Activated CD4-positive, CD25-positive, alpha-beta regulatory T cell treated with anti-CD3 and anti-CD28 coated beads, Interleukin-2, amount 50 U/mL, for 16 hours (primary cell): ENCODE results near the gene FCRLB.
"Not testable (repeated sequence)": the region's sequence is repeated elsewhere in the genome, so short reads cannot be mapped to it uniquely, and the experiment has no call there.

Experiments used
- DNase-seq: peaks from one replicate; pipeline ENCODE4 v3.0.0-alpha.2; 2020; ENCODE audit warnings: low read depth, low spot score

FCRLB gene

DNA sequence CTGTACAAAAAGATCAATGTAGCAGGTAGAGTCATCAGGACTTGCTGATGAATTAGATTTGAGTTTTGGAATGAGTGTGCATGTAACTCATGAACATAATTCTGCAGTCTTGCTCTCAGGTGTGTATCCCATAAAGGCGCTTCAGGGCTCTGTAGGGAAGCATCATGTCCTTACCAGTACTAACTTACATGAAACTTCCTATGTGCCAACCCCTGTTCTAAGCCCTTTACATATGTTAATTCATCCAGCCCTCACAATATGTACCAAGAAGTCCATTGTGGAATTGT lies 2.1 kb upstream of the FCRLB start:
- no peak for DNase-seq

DNA sequence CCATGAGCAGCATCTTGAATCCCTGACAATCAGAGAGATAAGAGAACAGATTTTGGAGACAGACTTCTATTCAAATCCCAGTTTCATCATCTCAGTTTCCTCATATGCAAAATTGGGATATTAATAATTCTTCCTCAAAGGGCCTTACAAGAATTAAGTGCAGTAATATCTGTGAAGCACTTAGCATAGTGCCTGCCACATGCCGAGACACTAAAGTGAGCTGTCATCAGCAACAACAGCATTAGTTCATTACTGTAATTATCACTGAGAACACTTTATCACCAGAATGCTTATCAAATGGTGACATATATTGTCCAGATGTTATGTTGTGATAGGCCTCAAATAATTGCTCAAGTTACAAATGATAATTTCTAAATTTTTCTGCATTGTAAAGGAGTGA lies 922 bp upstream of the FCRLB start:
- DNase-seq = no peak

DNA sequence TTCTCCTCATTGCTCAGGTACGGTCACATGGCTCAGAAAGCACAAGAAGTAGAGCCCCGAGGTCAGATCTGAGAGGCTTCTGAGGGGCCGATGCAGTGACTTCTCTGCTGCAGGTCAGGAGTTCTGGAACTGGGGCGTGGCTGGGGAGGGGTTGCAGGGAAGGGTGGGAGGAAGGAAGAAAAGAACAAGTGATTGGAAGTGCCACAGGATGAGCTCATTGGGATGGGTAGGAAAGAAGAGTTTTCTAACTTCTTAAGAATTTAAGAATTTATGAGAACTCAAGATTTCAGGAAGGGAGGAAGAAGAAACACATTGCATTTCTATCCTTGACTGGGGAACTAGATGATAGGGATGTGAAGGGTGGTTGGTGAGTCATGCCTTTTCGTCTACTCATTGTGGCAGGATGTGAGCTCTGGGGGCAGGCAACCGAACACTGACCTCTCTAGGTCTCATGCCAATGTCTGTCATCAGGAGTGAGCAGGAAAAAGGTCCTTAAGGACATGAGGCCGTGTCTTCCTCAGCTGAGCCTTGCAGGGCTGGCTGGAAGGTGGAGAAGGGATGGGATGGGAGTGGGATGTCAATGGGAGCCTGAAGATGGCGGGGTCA lies 497 bp downstream of the FCRLB start:
- DNase-seq = no peak

DNA sequence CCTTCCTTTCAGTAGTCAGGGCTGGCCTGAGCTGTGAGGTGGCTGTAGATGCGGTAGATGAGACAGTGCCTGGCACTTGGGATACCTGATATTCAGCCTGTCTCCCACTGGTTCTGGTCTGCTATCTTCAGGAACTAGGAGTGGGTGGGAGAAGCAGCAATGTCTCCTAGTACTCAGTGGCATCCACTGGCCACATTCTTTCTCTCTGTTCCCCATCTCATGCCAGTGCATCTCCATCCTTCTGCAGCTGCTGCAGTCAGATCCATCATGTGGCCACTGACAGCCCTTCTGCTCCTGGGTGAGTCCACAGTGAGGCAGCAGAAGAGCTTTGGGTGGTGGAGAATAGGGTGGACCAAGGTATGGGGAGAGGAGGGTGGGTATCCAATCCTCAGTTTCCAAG lies 1.1 kb downstream of the FCRLB start:
- no peak for DNase-seq

DNA sequence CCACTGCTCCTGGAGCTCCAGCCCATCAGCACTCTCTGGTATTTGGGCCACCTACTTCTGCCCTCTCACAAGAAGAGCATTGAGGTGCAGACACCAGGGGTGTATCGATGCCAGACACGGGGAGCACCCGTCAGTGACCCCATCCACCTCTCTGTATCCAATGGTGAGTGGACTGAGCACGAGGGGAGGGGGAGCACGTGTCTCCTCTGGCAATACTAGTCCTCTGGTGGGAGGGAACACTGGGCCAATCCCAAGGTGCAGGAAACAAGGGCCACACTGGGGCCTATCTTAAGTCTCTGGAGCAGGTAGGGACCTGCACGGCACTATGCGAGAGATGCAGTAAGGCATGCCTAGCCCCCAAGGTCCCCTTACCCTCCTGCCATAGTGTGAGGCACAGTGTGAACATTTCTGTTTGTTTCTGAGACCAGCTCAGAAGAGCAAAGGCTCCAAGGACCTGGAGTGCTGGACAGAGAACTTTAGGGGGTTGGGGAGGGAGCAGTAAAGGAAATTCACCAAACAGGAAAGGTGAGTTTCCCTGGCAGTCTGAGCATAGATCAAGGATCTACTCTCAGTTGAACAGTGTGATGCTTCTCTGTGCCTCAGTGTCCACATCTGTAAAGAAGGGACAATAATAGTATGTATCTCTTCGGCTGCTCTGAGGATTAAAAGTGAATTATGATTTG lies 2.3 kb downstream of the FCRLB start:
- no peak for DNase-seq

DNA sequence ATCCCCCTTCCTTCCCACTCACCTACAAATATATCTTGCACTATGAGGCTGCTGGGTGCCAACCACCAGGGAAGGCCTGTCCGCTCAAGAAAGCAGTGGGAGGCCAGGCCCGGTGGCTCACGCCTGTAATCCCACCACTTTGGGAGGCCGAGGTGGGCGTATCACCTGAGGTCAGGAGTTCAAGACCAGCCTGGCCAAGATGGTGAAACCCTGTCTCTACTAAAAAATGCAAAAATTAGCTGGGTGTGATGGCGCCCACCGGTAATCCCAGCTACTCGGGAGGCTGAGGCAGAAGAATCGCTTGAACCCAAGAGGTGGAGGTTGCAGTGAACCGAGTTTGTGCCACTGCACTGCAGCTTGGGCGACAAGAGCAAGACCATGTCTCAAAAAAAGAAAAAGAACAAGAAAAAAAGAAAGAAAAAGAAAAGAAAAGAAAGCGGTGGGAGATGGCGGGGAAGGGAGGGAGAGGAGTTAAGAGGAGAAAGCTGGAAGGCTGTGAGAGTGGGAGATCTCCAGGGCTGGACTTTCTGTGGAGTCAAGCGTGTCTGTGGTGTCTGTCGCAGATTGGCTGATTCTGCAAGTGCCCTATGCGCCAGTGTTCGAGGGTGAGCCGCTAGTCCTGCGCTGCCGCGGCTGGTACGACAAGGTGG lies 4.0 kb downstream of the FCRLB start:
- DNase-seq = not testable (repeated sequence)

- no peak for DNase-seq
These were observed 4.6 kb downstream of the FCRLB start for GRCh38 chr1:161725908-161726472.

- DNase-seq = no peak
These were observed 5.3 kb downstream of the FCRLB start for GRCh38 chr1:161726473-161727255.

DNA sequence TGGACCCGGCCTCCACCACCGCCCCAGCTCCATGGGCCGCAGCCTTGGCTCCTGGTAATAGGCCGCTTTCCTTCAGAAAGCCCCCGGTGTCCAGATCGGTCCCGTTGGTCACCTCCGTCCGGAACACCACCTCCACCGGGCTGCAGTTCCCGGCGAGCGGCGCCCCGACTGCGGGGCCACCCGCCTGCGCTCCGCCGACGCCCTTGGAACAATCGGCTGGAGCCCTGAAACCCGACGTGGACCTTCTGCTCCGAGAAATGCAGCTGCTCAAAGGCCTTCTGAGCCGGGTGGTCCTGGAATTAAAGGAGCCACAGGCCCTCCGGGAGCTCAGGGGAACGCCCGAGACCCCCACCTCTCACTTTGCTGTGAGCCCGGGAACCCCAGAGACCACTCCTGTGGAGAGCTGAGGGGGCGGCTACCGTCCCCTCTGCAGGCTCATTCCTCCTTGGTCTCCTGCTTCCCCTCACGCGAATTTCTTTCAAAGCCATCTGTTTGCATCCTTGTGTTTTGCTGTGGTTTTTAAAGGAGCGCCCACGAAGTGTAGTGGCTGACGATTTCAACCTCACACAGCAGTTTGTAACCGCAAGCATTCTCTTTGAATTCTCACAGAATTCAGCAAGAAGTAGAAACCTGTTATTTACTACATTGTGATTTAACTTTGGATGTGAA lies 6.0 kb downstream of the FCRLB start:
- no peak for DNase-seq

- DNase-seq = no peak
These were observed 7.3 kb downstream of the FCRLB start for GRCh38 chr1:161728376-161729226.

DNA sequence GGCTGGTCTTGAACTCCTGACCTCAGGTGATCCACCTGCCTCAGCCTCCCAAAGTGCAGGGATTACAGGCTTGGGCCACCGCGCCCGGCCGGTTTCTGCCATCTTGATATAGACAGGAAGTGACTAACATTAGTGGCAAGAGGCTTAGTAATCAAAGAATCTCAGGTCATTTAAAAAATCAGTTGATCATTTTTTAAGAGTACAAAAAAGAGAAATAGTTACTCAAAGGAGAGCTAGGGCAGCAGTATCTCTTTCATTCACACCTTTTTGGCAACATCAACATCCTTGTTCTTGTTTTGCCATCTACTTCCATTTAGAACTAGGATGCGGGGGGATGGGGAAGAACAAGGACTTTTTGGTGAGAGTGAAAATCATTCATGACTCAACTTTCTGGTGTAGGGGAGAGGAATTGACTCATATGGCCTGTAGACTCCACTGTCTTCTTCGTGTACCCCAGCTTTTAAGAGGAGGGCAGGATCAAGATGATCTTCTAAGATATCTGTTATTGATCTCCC lies 8.8 kb downstream of the FCRLB start:
- no peak for DNase-seq

DNA sequence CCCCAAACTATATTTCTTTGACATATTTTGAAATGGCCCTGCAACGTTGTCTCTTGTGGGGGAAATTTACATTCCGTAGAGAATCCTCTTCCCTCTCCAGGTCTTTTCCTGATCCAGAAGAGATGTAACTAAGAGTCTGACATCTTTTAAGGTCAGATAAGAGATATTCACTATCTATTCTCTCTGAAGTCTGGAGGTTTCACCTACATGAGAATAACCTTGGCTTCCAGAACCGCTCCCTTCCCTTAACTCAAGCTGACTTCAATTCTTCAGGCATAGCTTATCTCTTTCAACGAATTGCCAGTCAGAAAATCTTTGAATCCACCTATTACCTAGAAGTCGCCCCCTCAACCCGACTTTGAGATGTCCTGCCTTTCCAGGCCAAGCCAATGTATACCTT lies 9.9 kb downstream of the FCRLB start:
- DNase-seq = no peak

DNA sequence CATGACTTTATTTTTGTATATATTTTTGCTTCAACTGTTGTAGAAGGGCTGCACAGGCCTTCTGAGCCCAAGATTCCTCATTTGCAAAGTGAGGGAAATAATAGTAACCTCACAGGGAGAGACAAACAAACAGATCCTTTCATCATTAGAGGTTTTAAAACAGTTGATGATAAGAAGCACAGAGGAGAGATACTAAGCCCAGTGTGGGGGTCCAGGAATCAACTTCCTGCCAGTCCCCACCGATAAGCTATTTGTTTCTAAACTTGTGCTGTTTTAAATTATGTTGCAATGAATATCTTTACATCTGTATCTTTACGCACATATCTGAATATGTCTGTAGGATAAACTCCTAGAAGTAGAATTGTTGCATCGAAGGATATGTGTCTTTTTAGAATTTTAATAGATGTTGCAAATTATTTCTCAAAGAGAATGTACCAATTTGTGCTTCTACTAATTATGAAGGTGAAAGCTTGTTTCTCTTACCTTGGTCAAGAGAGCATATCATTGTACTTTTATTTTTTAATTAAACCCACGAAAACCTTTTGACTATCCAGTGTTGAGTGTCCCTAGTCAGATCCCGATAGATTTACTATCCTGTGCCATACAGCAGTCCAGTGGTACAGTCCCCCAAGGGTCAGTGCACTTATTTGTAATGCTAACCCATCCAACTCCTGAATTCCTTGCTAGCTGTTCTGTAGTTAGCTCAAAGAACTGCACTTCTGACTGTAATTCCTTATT lies 10.8 kb downstream of the FCRLB start:
- DNase-seq = no peak

DNA sequence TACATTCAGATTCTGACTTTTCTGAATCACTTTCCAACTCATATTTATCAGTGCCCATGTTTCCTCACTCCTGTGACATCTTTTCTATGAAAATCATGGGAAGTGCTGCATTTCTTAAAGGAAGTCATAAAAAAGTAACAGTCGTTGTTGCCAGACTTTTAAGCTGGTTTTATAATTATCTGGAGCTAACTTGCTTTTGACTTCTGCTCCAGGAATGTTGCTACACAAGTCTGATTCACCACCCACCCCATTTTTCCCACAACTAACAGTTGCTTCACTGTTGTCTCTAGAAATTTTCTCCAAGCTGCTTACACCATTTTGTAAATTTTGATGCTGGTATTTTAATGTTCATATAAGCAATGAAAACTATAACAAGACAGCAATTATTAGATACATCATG lies 12.2 kb downstream of the FCRLB start:
- DNase-seq = no peak

DNA sequence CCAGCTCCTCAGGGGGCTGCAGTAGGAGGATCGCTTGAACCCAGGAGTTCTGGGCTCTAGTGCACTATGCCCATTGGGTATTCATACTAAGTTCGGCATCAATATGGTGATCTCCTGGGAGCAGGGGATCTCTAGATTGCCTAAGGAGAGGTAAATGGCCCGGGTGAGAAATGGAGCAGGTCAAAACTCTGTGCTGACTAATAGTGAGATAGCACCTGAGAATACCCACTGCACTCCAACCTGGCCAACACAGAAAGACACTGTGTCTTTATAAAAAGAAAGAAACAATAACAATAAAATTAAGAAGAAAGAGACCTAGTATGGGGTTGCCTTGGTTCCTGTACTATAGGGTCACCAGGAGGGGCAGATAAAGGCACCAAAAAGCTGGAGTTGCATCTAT lies 14.5 kb downstream of the FCRLB start:
- no peak for DNase-seq

DNA sequence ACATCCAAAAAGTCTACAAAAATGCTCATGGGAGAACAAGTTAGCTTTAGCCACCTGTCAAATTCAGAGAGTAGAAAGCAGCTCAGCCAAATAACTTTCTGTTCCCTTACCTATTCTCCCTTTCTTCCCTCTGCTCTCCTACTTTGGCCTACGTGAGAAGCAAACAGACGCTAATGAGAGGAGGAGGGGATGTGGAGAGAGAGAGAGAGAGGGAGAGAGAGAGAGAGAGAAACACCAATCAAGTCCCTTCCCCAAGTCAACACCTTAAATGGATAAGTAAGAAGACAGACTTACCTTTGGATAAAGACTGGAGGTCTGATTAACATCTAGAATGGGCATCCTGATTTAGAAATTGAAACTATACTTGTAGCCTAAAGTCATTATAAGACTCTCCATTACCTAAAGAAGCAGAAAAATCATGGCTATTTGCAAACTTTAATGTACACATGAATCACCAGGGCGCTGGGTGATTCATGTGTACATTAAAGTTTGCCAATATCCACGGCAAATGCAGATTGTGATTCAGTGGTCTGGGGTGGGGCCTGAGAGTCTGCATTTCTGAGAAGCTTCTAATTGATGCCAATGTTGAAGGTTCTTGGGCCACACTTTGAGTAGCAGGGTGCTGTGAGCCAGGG lies 15.1 kb downstream of the FCRLB start:
- DNase-seq = no peak

GRCh38 chr1:161737625-161738024 lies 16.3 kb downstream of the FCRLB start:
- no peak for DNase-seq

DNA sequence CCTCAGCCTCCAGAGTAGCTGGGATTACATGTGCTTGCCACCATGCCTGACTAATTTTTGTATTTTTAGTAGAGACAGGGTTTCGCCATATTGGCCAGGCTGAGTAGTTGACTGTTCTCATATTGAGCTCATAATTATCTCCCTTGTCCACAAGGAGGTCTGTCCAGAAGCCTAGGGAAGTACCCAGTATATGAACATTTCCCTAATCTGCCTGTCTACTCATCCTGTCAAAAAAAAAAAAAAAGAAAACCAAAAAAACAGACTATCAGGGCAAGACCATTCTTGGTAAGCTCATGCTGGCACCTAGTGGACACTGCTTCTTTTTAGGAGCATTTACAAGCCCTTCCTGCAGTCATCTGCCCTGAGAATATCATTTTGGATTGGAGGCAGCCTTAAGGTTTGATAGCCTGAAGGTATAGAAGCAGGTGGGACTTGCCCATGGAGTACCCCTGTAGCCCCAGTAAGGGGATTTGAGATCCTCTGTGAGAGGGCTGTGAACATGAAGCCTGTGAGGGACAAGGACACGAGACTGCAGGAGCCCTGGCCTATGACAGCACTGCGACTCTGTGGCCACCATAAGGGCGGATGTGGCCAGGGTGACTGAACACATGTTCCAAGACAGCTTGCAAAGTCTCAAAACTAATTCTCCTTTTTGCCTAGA lies 17.4 kb downstream of the FCRLB start:
- DNase-seq = no peak
